Activated naive CD4-positive, alpha-beta T cell treated with anti-CD3 and anti-CD28 coated beads, Interleukin-2, amount 10 ng/mL, durations not matched to agents 7 days and 5 days (primary cell): Measurements from ENCODE around the gene BRME1.

Source experiments
- CTCF ChIA-PET: fragments of 350-600 bp; sonication (Branson Sonifier 250); formaldehyde crosslinking; loops from one replicate; lab custom pipeline; 2021; ENCODE audit warnings: antibody characterized with exemption; lab: Charles Lee
- DNase-seq: peaks from one replicate; pipeline ENCODE4 v3.0.0-alpha.2; 2020
- H3K27ac Mint-ChIP-seq: one replicate; pipeline ENCODE4 v1.8.0; 2021; ENCODE audit warnings: mild to moderate bottlenecking, moderate library complexity, mixed read lengths
- H3K27me3 Mint-ChIP-seq: one replicate; pipeline ENCODE4 v1.8.0; 2021; ENCODE audit warnings: mild to moderate bottlenecking, mixed read lengths
- H3K36me3 Mint-ChIP-seq: one replicate; pipeline ENCODE4 v1.8.0; 2021; ENCODE audit warnings: mixed read lengths
- H3K4me1 Mint-ChIP-seq: one replicate; pipeline ENCODE4 v1.8.0; 2021; ENCODE audit warnings: mixed read lengths
- H3K4me3 Mint-ChIP-seq: one replicate; pipeline ENCODE4 v1.8.0; 2021; ENCODE audit warnings: mild to moderate bottlenecking, moderate library complexity, mixed read lengths
- H3K9me3 Mint-ChIP-seq: one replicate; pipeline ENCODE4 v1.8.0; 2021; ENCODE audit warnings: mixed read lengths

The BRME1 gene

DNA sequence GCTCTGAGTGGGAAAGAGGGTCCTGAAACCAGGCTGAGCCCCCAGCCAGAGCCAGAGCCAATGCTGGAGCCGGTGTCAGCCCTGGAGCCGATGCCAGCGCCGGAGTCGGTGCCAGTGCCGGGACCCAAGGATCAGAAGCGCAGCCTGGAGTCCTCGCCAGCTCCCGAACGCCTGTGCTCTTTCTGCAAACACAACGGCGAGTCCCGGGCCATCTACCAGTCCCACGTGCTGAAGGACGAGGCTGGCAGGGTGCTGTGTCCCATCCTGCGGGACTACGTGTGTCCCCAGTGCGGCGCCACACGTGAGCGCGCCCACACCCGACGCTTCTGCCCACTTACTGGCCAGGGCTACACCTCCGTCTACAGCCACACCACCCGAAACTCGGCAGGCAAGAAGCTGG is 28.6 kb downstream of the BRME1 start:
- no peaks in the 10 kb centered on the region for H3K9me3 Mint-ChIP-seq
- H3K4me3 Mint-ChIP-seq = no peak overlapping the region
- no peaks in the 10 kb centered on the region for H3K36me3 Mint-ChIP-seq
- no peak overlapping the region for H3K27ac Mint-ChIP-seq
- CTCF ChIA-PET = interaction anchor here (0.8 to 2.7 kb wide), 2 partner anchors 171 to 199 kb away, joined by 3 to 17 read pairs; no protein-coding TSS in a partner anchor
- peaks cover 39% of the 10 kb centered on the region for H3K27me3 Mint-ChIP-seq
- H3K4me1 Mint-ChIP-seq = peaks cover 37% of the 10 kb centered on the region
- DNase-seq = no peak

DNA sequence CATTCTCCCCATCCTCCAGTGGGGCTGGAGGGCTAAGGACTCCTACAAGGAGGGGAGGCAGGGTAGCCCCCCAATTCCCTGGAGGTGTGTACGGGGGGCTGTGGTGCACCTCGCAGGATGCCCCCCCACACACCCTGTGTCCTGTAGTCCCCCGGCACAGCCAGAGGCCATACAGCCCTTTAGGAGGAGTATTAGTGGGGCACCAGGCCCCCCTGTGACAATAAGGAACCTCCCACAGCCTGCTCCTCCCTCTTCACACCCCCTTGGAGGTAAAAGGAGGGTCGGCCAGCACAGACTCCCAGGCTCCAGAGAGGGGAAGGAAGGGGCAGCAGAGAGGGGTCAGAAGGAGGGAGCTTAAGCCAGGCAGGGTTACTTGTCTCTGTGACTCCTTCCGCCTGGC is 29.1 kb downstream of the BRME1 start, which contains the start of gene NANOS3:
Gene NANOS3, plus strand, starts transcription at position 301 of the 400 bp plus-strand sequence. CDS start 115 bp downstream, outside the sequence.
- H3K4me1 Mint-ChIP-seq = peaks cover 32% of the 10 kb centered on the region
- no peak within 1 kb of the TSS for H3K4me3 Mint-ChIP-seq
- no peak within 1 kb of the TSS for H3K27ac Mint-ChIP-seq
- H3K9me3 Mint-ChIP-seq = no peaks in the 10 kb centered on the region
- H3K36me3 Mint-ChIP-seq = no peaks in the 10 kb centered on the region
- H3K27me3 Mint-ChIP-seq = peaks cover 44% of the 10 kb centered on the region
- no peak for DNase-seq
- CTCF ChIA-PET = no interaction called here

DNA sequence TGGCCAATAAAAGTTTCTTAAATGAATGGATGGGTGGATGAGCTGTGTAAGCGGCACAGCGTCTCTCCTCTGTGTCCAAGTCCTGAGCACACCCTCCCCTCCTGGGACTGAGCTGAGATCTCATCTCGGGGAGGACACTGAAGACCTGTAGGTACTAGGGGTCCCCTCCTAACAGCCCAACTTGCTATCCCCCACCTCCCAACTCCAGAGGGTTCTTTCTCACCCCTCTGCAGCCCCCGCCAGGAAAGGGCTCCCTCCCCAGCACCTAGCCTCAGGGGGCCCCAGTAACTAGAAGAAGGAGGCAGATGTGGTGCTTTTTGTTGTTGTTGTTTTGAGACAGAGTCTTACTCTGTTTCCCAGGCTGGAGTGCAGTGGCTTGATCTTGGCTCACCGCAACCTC is 30.1 kb downstream of the BRME1 start:
- CTCF ChIA-PET = interaction anchor here (1.0 to 1.6 kb wide), 4 partner anchors 196 to 239 kb away, joined by 3 to 7 read pairs (median 5); partner anchors contain the start of gene MISP3
- no peaks in the 10 kb centered on the region for H3K9me3 Mint-ChIP-seq
- no peak overlapping the region for H3K27ac Mint-ChIP-seq
- peaks cover 22% of the 10 kb centered on the region for H3K4me1 Mint-ChIP-seq
- no peaks in the 10 kb centered on the region for H3K36me3 Mint-ChIP-seq
- DNase-seq = no peak
- H3K4me3 Mint-ChIP-seq = no peak overlapping the region
- peaks cover 54% of the 10 kb centered on the region for H3K27me3 Mint-ChIP-seq

DNA sequence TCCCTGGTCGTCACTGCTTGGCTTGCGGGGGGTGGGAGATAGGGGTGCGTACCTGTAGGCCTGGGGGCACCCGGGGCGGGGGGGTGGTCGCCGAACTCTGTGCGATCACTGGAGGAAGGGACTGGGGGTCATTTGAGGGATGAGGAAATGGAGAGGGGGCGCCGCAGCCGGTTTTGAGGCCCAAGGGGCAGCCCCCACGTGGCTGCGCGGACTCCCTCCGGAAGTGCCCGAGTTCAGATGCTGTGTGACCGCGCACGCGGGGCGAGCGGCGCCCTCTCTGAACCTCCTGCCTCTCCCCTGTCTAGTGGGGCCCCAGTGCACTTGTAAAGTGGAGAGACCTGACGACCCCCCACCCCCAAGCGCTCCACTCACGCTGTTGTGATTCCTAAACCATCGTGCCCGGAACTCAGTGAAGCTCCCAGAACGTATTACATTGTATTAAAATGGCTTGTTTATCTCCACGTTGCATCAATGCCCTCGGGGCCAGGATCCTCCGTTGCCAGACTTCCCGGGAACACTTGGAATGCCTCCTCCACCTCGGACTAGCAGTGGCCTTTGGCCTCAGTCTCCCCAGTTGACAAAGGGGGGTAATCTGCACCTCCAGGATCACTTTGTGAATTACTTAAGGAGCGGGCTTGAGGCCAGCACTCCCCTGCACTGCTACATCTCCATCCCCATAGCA is 31.9 kb downstream of the BRME1 start:
- no peak overlapping the region for H3K27ac Mint-ChIP-seq
- H3K36me3 Mint-ChIP-seq = no peaks in the 10 kb centered on the region
- CTCF ChIA-PET = interaction anchor here (0.6 to 1.3 kb wide), 3 partner anchors 35 to 856 kb away, joined by 3 read pairs; no protein-coding TSS in a partner anchor
- peaks cover 65% of the 10 kb centered on the region for H3K27me3 Mint-ChIP-seq
- DNase-seq = no peak
- H3K9me3 Mint-ChIP-seq = no peaks in the 10 kb centered on the region
- H3K4me1 Mint-ChIP-seq = peaks cover 8% of the 10 kb centered on the region
- H3K4me3 Mint-ChIP-seq = peak overlapping the region; percentile 5

DNA sequence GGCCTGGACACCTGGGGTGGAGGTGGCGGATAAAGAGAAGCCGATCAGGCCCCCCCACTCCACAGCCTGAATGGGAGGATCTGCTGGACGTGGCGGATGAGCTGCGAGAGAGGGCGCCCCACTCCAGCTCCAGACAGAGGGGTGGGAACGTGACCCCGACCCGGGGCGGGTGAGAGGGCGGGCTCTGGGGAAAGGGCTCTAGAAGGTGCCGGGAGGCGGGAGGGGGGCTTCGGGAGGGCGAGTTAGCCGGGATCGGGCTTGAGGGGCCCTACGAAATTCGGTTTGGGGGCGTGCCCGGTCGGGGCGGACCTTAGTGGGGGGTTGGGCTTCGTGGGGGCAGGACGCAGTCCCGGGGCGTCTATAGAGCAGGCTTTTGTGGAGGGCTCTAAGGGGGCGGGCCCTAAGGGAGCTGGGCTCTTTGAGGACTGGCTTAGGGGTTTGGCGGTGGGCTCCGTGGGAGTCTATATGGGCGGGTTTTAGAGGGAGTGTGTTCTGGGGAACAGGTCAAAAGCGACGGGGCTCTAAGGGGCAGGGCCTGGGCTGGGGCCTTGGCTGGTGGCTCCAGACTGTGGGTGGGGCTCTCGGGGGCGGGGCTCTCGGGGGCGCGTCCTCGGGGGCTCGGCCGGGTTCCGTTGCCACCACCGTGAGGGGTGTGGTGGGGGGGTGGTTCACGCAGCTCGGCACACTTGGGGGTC is 33.1 kb downstream of the BRME1 start:
- peaks cover 70% of the 10 kb centered on the region for H3K27me3 Mint-ChIP-seq
- H3K36me3 Mint-ChIP-seq = no peaks in the 10 kb centered on the region
- CTCF ChIA-PET = interaction anchor here (0.9 to 1.5 kb wide), 4 partner anchors 10 to 203 kb away, joined by 3 to 4 read pairs (median 3); no protein-coding TSS in a partner anchor
- peak overlapping the region; percentile 60 for H3K4me3 Mint-ChIP-seq
- peaks cover 8% of the 10 kb centered on the region for H3K4me1 Mint-ChIP-seq
- no peaks in the 10 kb centered on the region for H3K9me3 Mint-ChIP-seq
- peak; percentile 66 for DNase-seq
- no peak overlapping the region for H3K27ac Mint-ChIP-seq

DNA sequence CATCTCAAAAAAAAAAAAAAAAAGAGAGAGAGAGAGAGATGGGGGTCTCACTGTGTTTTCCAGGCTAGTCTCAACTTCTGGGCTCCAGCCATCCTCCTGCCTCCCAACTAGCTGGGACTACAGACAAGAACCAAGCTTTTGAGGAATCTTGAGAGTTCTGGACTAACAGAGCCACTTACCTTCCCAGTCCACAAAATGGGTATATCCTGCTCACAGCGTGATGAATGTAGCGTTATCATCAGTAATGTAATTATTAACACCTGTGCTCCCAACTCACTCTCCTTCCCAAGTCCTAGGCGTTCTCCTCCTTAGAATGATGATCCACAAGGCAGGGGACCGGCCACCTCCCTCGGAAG is 33.6 kb downstream of the BRME1 start:
- no peaks in the 10 kb centered on the region for H3K36me3 Mint-ChIP-seq
- no peak overlapping the region for H3K27ac Mint-ChIP-seq
- DNase-seq = no peak
- H3K27me3 Mint-ChIP-seq = peaks cover 76% of the 10 kb centered on the region
- H3K9me3 Mint-ChIP-seq = no peaks in the 10 kb centered on the region
- CTCF ChIA-PET = interaction anchor here (0.6 to 1.5 kb wide), 4 partner anchors 10 to 203 kb away, joined by 3 read pairs; no protein-coding TSS in a partner anchor
- H3K4me3 Mint-ChIP-seq = peak overlapping the region; percentile 60
- H3K4me1 Mint-ChIP-seq = peaks cover 8% of the 10 kb centered on the region

DNA sequence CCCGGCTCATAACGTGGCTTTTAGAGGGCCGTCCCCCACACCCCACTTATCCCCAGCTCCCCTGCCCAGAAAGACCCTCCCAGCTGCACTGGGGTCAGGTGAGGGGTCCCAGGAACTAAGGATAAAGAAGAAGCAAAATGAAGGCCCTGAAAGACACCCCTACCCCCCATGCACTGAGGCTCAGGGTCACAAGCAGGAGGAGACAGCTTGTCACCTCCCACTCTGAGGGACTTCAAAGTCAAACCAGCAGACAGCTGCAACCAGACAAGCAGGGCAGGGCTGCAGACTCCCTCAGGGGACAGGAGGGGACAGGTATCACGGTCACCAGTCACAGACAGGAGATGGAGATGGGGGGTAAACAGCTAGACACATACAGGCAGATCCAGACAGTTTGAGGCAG is 35.0 kb downstream of the BRME1 start:
- DNase-seq = no peak
- peaks cover 15% of the 10 kb centered on the region for H3K4me1 Mint-ChIP-seq
- no peak overlapping the region for H3K4me3 Mint-ChIP-seq
- CTCF ChIA-PET = interaction anchor here (1.2 to 1.5 kb wide), 2 partner anchors 9 to 479 kb away, joined by 3 read pairs; no protein-coding TSS in a partner anchor
- no peak overlapping the region for H3K27ac Mint-ChIP-seq
- H3K27me3 Mint-ChIP-seq = peaks cover 88% of the 10 kb centered on the region
- no peaks in the 10 kb centered on the region for H3K9me3 Mint-ChIP-seq
- peaks cover 2% of the 10 kb centered on the region for H3K36me3 Mint-ChIP-seq

DNA sequence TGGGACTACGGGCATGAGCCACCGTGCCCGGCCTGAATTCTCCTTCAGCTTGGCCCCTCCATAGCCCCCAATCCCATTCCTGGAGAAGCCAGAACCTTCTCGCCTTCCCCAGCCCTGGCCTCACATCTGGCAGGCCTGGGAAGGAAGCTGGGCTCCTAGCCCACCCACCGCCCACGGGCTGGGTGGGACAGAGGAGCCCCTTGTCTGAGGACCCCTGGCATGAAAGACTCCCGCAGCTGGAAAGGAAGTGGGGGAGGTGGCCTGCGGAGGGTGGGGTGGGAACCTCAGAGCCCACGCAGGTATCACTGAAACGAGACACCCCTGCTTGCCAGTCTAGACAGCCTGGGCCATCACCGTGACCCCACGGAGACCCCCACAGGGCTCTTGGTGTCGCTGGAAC is 36.6 kb downstream of the BRME1 start:
- no peak overlapping the region for H3K4me3 Mint-ChIP-seq
- peaks cover 2% of the 10 kb centered on the region for H3K36me3 Mint-ChIP-seq
- DNase-seq = no peak
- no peaks in the 10 kb centered on the region for H3K9me3 Mint-ChIP-seq
- H3K27ac Mint-ChIP-seq = no peak overlapping the region
- CTCF ChIA-PET = interaction anchor here (1.3 kb wide), 1 partner anchor 86 kb away, joined by 3 read pairs; no protein-coding TSS in a partner anchor
- H3K4me1 Mint-ChIP-seq = peaks cover 18% of the 10 kb centered on the region
- peaks cover 89% of the 10 kb centered on the region for H3K27me3 Mint-ChIP-seq

DNA sequence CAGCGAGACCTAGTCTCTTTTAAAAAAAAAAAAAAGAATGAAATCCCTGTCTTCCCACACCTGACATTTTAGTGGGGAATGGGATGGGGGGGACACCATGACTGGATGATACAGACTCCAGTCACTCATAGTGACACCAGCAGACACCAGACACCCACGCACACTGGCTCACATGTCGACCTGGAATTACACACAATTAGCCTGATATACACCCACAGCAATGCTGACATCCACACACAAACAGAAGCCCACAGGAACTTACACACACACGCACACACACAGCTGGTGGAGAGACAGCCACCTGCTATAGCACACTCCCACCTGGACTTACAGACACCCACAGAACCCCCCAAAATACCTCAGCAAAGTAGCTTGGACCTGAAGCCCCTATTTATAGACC is 37.3 kb downstream of the BRME1 start:
- no peaks in the 10 kb centered on the region for H3K9me3 Mint-ChIP-seq
- DNase-seq = no peak
- no peak overlapping the region for H3K4me3 Mint-ChIP-seq
- peaks cover 17% of the 10 kb centered on the region for H3K4me1 Mint-ChIP-seq
- CTCF ChIA-PET = interaction anchor here (1.3 kb wide), 1 partner anchor 85 kb away, joined by 3 read pairs; no protein-coding TSS in a partner anchor
- H3K36me3 Mint-ChIP-seq = peaks cover 2% of the 10 kb centered on the region
- H3K27ac Mint-ChIP-seq = no peak overlapping the region
- H3K27me3 Mint-ChIP-seq = peaks cover 89% of the 10 kb centered on the region

DNA sequence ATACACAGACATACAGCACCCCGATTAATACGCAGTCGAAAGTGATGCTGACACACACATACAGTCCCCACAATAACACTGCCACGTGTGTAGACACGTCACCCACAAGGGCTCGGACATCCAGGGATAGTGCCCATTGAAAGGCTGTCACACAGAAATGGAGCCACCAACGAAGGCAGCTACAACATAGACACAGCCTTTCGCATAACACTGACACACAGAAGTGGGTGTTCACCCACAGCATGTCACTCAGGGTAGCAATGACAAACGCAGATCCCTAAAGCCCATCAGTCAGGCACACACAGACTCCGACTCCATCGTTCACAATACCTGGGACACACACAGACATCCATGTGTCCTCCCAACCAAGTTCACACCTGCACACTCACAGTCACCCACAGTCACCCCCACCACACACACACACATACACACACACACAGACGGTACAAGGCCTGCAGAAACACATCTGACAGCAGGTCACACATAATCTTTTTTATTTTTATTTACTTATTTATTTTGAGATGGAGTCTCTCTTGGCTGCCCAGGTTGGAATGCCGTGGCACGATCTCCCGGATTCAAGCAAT is 39.4 kb downstream of the BRME1 start:
- H3K4me1 Mint-ChIP-seq = peaks cover 27% of the 10 kb centered on the region
- DNase-seq = no peak
- H3K27me3 Mint-ChIP-seq = peaks cover 94% of the 10 kb centered on the region
- H3K27ac Mint-ChIP-seq = no peak overlapping the region
- peaks cover 2% of the 10 kb centered on the region for H3K36me3 Mint-ChIP-seq
- H3K4me3 Mint-ChIP-seq = peak overlapping the region; percentile 73
- no peaks in the 10 kb centered on the region for H3K9me3 Mint-ChIP-seq
- CTCF ChIA-PET = no interaction called here

DNA sequence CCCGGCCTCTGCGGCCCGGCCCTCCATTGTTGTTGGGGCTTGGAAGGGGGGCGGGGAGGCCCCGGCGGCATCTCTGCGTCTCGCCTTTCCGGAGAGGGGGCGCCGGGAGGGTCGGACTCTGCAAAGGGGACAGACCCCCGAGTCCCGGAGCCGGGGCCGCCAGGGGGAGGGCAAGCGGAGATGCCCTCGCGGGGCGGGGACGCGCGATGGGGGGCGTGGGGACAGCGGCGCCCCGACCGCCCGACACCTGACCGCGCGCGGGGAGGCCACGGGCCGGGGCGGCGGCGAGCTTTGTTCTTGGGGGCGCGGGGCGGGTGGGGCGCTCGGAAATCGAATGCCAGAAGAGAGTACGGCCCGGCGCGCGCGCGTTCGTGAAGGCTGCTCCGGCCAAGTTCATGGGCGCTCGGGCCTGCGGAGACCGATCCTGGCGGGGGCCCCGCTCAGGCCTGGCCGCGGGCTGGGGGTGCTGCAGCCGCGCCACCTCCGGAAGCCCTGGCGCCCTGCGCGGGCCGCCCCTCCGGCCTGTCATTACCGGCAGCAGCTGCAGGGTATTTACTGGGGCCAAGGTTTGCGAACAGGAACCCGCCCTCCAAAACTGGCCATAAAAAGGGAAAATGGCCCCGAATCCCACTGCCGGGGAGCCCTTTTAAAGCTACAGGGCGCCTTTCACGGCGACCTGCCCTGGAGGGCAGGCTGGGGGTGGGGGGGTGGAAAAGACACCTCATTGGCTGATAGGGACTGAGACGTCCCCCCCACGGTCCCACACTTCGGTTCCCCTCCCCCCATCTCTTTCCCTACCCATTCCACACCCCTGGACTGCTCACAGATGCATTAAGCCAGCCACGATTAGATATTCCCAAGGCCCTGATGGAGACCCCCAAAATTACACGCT is 40.1 kb downstream of the BRME1 start:
- no peaks in the 10 kb centered on the region for H3K9me3 Mint-ChIP-seq
- DNase-seq = peak; percentile 38
- H3K27ac Mint-ChIP-seq = no peak overlapping the region
- peaks cover 88% of the 10 kb centered on the region for H3K27me3 Mint-ChIP-seq
- H3K4me3 Mint-ChIP-seq = peak overlapping the region; percentile 73
- H3K4me1 Mint-ChIP-seq = peaks cover 35% of the 10 kb centered on the region
- peaks cover 2% of the 10 kb centered on the region for H3K36me3 Mint-ChIP-seq
- CTCF ChIA-PET = interaction anchor here (5.2 kb wide), 1 partner anchor 80 kb away, joined by 150 read pairs; no protein-coding TSS in a partner anchor

DNA sequence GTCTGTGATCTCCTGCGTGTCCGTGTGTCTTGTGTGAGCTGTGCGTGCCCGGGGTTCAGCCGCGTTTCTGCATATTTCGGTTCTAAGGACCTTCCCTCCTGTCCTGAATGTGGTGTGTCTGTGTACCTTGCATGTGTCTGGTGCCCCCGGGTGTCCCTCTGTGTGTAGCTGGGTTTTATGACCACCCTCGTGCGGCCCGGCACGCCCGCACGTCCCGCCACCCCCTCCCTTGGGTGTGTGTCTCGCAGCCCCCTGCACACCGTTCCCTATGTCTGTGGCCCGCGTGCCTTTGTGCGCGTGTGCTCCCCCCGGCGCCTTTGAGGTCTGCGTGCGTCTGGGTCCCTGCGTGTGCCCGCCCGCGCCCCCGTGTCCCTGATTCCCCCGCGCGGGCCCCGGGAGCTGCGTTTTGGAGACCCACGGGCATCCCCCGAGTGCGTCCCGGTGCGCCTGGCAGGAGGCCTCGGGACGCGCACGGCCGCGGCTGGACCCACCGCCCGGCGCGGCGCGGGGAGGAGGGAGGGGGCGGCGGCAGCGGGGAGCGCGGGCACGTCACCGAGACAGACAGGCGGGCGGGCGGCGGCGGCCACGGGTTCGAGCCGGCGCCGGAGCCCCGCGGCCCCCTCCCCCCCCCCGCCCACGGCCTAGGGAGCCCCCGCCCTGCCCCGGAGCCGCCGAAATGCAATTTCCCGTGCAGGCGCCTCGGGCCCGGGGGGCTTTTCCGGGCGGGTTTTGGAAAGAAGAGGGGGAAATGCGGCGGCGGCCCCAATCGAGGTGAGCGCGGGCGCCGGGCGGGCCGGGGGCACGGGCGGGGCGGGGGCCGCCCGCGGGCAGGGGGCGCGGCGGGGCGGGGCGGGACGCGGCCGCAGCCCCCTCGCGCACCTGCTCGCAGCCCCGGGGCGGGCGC is 41.0 kb downstream of the BRME1 start:
- Mint-ChIP-seq H3K4me1 (peaks cover 39% of the 10 kb centered on the region), H3K4me3 (peak overlapping the region; percentile 61), H3K36me3 (peaks cover 2% of the 10 kb centered on the region), H3K27me3 (peaks cover 88% of the 10 kb centered on the region), H3K9me3 (no peaks in the 10 kb centered on the region), H3K27ac (no peak overlapping the region)
- DNase-seq = peak; percentile 46
- CTCF ChIA-PET = interaction anchor here (1.5 to 5.2 kb wide), 3 partner anchors 28 to 275 kb away, joined by 4 to 150 read pairs (median 15); no protein-coding TSS in a partner anchor
